AG08396 (cell line): ENCODE data around the gene ETFA.

Experiments used
- DNase-seq: peaks from one replicate; pipeline ENCODE4 v3.0.0; 2012; ENCODE audit warnings: low spot score, mixed read lengths

The ETFA gene

GRCh38 chr15:76340198-76340802 is 29.0 kb upstream of the ETFA start:
- DNase-seq: peak; percentile 60

- peak; percentile 54 for DNase-seq
These were observed 28.3 kb upstream of the ETFA start for GRCh38 chr15:76339305-76340197.

DNA sequence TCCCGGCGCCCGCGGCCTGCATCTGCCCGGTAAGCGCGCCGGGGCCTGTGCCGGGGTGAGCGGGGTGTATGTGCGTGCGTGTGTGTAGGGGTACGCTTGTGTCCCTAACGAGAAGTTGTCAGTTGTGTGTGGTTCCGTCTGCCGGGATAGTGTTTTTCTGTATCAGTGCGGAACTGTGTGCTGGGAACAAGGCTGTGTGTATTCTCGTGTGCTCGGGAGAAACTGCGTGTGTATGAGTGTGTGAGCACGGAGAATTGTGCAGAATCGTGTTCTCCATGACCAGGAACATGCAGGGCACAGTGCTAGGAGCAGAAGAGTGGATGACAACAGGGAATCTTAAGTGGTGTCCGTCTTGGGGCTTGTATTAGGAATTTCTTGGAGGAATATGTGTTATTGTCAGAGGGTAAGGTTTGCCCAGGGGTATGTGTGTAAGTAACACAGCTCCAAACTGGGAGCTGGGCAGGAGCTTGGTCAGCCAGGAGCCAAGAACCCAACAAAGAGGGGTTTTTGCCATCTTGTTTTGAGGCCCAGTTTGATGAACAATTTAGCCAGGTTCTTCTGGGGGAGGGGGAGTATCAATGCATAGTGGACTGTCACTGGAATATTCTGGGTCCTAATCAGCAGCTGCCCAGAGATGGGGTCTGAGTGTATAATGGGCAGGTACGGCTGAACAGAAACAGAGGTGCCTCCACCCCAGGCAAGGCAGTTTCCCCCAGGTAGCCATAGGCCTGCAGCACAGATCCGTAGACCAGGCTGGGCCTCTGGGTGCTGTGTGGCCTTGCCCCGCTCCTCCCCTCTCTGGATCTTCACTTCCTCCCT is 27.4 kb upstream of the ETFA start:
- DNase-seq: no peak

DNA sequence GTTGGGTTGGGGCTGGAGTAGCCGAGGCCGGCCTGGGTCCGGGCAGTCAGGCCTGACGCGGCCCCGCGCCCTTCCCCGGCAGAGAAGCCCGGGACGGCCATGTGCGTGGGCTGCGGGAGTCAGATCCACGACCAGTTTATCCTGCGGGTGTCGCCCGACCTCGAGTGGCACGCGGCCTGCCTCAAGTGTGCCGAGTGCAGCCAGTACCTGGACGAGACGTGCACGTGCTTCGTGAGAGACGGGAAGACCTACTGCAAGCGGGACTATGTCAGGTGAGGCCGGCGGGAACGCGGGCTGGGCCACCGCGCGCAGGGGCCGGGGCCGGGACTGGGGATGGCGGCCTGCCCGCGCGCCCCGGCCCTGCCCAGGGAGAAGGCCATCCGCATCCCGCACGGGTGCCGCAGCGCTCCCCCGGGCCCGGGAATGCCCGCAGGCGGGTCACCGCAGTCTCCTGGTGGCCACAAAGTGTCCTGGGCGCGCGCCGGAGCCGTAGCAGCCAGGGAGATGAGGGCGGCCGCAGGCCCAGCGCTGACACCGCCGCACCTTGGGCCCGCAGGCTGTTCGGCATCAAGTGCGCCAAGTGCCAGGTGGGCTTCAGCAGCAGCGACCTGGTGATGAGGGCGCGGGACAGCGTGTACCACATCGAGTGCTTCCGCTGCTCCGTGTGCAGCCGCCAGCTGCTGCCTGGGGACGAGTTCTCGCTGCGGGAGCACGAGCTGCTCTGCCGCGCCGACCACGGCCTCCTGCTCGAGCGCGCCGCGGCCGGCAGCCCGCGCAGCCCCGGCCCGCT is 26.6 kb upstream of the ETFA start:
- no peak for DNase-seq

DNA sequence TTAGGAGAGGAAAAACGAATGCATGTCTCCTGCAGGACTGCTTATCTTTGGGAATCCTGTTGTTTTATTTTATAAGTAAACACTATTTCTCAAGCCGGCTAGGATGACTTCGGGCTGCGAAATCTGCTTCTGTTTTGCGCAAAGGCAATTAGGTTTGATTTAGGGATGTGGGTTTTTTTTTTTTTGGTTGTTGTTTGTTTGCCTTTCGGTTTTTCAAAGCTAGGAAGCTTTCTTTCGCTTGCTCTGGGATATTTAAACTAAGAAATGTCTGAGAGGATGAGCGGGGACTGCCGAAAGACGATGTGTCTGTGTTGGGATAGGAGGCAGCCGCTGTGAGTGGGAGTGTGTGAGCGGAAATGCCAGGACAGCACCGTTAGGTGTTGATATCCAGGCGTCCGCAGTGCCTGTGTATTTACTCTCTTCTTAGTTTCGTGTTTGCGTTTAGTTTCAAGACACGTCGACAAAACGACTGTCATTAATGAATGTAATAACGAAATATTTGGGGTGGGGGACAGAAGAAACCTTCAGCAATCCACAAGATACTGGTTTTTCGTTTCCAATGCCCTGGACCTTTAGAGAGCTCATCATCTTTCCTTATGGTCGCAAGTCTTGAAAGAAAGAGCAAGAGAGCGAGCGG is 25.9 kb upstream of the ETFA start:
- DNase-seq: no peak

DNA sequence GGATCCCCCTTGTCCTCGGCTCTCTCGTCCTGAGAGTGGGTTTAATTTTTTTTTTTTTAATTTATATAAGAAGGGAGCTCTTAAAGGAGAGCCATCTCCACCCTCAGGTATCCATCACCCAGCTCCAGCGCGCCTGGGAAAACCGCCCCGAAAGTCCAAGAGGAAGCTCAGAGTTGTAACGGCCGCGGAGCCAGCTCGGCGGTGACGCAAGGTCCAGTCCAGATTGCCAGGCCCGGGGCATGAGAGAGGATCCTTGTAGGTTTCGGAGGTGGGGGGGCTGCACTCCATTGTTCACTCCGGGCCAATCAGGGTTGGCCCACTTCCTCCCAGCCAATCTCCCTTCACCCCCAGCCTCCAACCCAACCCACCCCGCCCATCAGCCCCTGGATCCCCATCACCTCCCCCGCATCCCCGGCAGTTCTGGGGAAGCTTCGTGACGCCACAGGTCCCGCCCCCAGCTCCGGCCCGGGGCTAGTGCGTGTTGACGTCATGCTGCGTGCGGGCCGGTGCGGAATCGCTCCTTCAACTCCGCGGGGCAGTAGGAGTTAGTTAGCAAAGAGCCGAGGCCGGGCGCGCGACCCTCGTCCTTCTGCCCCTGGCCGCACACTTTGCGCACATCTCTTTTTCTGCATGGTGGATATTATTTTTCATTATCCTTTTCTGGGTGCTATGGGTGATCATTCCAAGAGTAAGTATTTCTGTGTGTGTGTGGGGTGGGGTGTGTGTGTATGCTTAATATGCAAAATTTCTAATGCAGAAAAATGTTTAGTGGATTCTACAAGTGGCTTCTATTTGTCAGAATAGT is 25.2 kb upstream of the ETFA start, which contains the start of gene ISL2:
Gene ISL2, plus strand, starts transcription at position 520 of the 805 bp plus-strand sequence. Its CDS starts 111 bp downstream, at position 631.
- DNase-seq: peak; percentile 90

GRCh38 chr15:76335307-76336253 is 24.3 kb upstream of the ETFA start:
- DNase-seq: no peak

DNA sequence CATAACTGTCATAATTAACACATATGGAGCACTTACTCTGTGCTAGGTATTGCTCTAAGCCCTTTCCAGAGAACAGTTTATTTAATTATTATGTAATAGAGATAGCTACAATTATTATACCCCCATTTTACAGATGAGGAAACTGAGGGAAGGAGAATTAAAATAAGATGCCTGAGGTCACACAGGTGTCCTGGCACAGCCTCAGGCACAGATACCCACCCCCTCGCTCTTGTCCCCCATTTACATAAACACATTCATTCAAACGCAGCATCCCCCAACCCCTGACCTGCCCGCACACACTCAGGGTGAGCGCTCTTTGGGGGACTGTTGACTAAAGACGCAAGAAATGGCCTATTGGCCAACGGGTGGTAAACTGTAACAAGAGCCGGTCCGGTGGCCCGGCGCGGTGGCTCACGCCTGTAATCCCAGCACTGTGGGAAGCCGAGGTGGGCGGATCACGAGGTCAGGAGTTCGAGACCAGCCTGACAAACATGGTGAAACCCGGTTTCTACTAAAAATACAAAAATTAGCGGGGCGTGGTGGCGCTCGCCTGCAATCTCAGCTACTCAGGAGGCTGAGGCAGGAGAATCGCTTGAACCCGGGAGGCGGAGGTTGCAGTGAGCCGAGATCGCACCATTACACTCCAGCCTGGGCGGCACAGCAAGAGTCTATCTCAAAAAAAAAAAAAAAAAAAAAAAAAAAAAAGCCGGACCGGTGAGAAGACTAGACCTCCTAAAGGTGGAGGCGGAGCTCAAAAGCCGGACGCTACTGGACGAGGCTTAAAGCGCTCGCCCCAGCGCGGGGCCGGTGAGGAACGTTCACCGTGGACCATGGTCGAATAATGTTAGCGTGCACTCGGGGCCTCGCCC is 23.4 kb upstream of the ETFA start:
- no peak for DNase-seq

- DNase-seq: no peak
These were observed 22.6 kb upstream of the ETFA start for GRCh38 chr15:76333720-76334437.

GRCh38 chr15:76333309-76333708 is 22.0 kb upstream of the ETFA start:
- no peak for DNase-seq

DNA sequence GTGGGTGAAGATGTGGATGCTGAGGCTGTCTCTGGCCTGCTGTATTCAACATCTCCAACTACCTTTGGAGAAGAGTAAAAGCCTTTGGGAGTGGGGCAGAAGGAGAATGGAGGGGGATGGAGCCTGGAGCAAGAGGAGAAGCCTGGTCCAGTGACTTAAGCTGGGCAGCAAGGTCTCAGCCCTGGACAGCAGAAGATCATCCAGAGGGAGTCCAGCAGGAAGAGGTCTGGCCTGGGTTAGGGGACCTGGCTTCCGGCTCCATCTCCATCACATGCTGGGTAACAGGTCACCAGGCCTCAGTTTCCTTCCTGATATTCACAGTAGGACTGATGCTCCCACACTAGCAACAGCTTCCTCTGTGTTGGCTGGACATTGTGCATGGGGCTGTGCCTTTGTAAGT is 21.5 kb upstream of the ETFA start:
- no peak for DNase-seq

GRCh38 chr15:76330080-76330680 is 18.9 kb upstream of the ETFA start:
- peak; percentile 81 for DNase-seq

GRCh38 chr15:76328958-76329357 is 17.7 kb upstream of the ETFA start:
- DNase-seq: no peak

DNA sequence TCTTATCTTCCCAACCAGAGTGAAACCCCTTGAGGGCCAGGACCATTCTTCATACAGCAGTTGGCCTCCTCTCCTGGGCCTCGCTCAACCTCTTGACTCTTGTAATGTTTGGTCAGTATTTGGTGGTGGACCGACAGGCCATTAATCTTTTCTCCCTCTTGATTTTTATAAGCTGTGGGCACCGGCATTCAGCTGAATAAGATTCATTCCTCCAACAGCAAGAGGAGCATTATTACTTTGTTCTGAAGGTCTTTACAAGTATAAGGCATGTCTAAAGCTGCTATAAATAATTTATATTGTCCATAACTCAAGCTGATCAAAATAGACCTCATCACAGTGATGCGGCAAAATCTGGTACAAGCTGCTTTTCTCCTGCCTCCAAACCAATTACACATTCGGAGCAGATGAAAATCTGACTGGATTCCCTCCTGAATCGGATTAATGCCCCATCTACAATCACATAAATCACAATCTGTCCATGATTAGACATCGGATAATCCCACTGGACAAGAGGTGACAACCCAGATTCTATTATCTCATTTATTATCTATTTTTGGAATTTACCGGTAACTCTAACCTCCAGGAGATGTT is 16.9 kb upstream of the ETFA start:
- DNase-seq: no peak

GRCh38 chr15:76327191-76328105 is 16.2 kb upstream of the ETFA start:
- DNase-seq: no peak

DNA sequence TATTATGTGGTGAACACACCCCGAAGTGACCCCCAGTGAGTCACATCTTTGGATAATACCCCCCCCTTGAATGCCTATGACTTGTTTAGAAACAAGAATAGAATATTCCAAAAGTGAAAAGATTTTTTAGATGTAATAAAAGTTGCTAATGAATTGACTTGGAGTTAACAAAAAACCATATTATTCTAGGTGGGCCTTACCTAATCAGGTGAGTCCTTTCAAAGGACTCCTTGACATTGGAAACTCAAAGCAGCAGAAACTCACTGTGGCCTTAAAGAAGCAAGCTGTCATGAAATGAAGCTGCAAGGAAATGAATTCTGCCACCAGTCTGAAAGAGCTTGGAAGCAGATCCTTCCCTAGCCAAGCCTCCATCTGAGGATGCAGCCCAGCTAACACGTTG is 14.4 kb upstream of the ETFA start:
- DNase-seq: no peak
